ENCODE results near the gene ZBTB7B. TPM values are rescaled to one million over a fixed set of nuclear protein-coding genes. Genes with fewer than 3 reads are reported as not detected.

Gene ZBTB7B
- total and polyA plus RNA-seq, 9 of the 15 experiments (the other 6 are each of a cell fraction or from before 2014, with no cell fraction given), result 0.04 to 46.5 (median 15.2) TPM

DNA sequence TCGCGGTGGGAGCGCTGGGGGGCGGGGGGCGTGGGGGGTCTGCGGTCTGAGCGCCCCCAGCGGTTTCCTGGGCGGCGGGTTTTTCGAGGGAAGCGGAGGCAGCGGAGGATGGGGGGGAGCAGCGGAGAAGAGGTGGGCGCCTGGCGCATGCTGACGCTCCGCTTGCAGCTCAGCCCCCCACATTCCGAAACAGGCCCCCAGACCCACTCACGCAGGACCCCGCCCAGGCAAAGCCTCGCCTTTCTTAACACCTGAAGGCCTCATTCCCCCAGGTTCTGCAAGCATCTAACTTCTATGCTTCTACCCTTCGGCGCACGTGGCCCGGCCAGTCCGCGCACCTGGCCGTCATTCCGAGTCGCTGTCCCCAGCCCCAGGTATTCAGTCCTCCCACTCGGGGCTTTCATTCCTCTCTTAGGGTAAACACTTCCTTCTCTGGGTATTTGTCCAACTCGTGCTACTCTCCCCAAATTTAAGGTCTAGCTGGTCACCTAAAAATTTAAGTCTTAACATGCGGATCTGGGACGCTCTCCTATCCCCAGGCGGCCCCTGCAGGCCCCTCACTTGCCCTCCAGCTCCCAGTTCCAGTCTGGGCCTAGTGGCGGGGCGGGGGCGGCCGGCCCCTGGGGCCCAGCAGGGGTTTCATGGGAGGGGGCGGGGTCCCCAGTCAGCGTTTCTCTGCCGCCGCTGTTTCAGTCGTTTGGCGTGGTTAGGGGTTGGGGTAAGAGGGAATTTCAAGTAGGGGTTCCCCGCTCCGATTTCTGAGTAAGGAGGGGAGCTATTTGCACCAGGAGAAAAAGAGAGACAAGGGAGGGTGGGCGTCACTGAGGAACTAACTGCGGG, 2.8 kb upstream of the ZBTB7B start (continued):
- TF ChIP-seq KAT8 (IDR thresholded peaks at IDR 0.05; ENCODE audit: low read depth) (no peak), PYGO2 (tag; IDR thresholded peaks at IDR 0.05) (no peak), TAF1 (IDR thresholded peaks at IDR 0.05; ENCODE audit: control insufficient read depth, extremely low read depth, insufficient read depth, low read length, severe bottlenecking) (peak; percentile 66), PRMT5 (CRISPR knock-in tag; IDR thresholded peaks at IDR 0.05) (no peak), ZNF445 (CRISPR knock-in tag; IDR thresholded peaks at IDR 0.05; ENCODE audit: low read depth) (no peak), ZNF561 (CRISPR knock-in tag; conservative IDR thresholded peaks at IDR 0.05) (no peak), MIER1 (IDR thresholded peaks at IDR 0.05; ENCODE audit: low read depth) (no peak), ZNF75A (CRISPR knock-in tag; IDR thresholded peaks at IDR 0.05) (no peak), ZNF354B (CRISPR knock-in tag; IDR thresholded peaks at IDR 0.05) (no peak), ZNF764 (CRISPR knock-in tag; IDR thresholded peaks at IDR 0.05; ENCODE audit: low read depth) (no peak), XRCC4 (IDR thresholded peaks at IDR 0.05; ENCODE audit: extremely low read depth, insufficient read depth, insufficient read length) (no peak), SRF (CRISPR knock-in tag; IDR thresholded peaks at IDR 0.05) (no peak), RBM17 (IDR thresholded peaks at IDR 0.05; ENCODE audit: borderline replicate concordance, low read depth, low read length) (no peak), CHD1 (IDR thresholded peaks at IDR 0.05; ENCODE audit: low read length) (peak; percentile 8), ZFP1 (CRISPR knock-in tag; IDR thresholded peaks at IDR 0.05) (no peak), GABPB2 (CRISPR knock-in tag; conservative IDR thresholded peaks at IDR 0.05) (no peak), MCM5 (IDR thresholded peaks at IDR 0.05; ENCODE audit: low read depth) (no peak), PTTG1 (tag; IDR thresholded peaks at IDR 0.05; ENCODE audit: low read depth) (no peak), NEUROD1 (IDR thresholded peaks at IDR 0.05; ENCODE audit: borderline replicate concordance, low read depth, low read length, partially characterized antibody) (peak; percentile 55)
- TF ChIP-seq, protein P1, sequence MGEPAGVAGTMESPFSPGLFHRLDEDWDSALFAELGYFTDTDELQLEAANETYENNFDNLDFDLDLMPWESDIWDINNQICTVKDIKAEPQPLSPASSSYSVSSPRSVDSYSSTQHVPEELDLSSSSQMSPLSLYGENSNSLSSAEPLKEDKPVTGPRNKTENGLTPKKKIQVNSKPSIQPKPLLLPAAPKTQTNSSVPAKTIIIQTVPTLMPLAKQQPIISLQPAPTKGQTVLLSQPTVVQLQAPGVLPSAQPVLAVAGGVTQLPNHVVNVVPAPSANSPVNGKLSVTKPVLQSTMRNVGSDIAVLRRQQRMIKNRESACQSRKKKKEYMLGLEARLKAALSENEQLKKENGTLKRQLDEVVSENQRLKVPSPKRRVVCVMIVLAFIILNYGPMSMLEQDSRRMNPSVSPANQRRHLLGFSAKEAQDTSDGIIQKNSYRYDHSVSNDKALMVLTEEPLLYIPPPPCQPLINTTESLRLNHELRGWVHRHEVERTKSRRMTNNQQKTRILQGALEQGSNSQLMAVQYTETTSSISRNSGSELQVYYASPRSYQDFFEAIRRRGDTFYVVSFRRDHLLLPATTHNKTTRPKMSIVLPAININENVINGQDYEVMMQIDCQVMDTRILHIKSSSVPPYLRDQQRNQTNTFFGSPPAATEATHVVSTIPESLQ (CRISPR knock-in tag; IDR thresholded peaks at IDR 0.05), result no peak
- TF ChIP-seq, protein P2, sequence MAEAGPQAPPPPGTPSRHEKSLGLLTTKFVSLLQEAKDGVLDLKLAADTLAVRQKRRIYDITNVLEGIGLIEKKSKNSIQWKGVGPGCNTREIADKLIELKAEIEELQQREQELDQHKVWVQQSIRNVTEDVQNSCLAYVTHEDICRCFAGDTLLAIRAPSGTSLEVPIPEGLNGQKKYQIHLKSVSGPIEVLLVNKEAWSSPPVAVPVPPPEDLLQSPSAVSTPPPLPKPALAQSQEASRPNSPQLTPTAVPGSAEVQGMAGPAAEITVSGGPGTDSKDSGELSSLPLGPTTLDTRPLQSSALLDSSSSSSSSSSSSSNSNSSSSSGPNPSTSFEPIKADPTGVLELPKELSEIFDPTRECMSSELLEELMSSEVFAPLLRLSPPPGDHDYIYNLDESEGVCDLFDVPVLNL (CRISPR knock-in tag; IDR thresholded peaks at IDR 0.05; ENCODE audit: low read depth), result no peak
- TF ChIP-seq, protein P3, sequence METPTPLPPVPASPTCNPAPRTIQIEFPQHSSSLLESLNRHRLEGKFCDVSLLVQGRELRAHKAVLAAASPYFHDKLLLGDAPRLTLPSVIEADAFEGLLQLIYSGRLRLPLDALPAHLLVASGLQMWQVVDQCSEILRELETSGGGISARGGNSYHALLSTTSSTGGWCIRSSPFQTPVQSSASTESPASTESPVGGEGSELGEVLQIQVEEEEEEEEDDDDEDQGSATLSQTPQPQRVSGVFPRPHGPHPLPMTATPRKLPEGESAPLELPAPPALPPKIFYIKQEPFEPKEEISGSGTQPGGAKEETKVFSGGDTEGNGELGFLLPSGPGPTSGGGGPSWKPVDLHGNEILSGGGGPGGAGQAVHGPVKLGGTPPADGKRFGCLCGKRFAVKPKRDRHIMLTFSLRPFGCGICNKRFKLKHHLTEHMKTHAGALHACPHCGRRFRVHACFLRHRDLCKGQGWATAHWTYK (CRISPR knock-in tag; IDR thresholded peaks at IDR 0.05), result peak; percentile 19; the same call in 1 of the 2 replicates
- TF ChIP-seq, protein P4, sequence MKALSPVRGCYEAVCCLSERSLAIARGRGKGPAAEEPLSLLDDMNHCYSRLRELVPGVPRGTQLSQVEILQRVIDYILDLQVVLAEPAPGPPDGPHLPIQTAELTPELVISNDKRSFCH (CRISPR knock-in tag; IDR thresholded peaks at IDR 0.05), result no peak
- TF ChIP-seq, protein P4 (tag; IDR thresholded peaks at IDR 0.05), result peak; percentile 68

All from K562 (cell line).